NCI-H1436 treated with DMSO at 0.1 percent for 48 hours (cell line): ENCODE data around the gene SP2.

Source experiments
- DNase-seq: peaks from one replicate; lab custom pipeline; 2025; lab: John Stamatoyannopoulos, UW

SP2 gene

DNA sequence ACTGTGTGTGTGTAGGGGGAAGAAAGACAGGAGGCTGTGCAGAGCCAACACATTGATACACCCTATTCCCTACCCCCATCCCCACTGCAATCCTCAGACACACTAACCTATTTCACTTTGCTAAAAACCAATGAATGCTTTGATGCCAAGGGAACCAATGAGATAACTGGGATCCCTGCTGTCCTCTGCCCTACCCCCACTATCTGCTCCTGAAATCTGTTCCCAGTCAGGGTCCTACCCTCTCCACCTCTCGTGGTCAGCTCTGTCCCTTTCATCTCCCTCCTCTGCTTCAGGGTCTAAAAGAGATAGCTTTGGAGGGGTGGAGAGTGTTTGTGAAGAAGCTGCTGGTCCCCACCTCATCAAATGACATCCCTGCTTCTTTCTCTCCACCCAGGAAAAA, 26.0 kb upstream of the SP2 start:
- no peak for DNase-seq

DNA sequence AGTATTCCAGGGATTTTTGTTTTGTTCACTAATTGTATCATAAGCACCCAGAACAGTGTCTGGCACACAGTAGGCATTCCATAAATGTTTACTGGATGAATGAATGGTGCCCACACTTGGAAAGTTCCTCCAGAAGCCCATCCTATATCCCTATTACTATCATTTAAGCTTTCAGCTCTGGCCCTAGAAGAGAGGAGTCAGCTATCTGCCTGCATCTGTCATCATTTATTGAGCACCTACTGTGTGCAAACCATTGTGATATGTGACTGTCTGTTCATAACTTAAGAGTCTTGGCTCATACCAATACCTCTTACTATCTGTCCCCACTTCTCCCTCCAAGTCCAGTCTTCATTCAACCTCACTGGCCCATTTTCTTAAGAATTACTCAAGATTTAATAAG, 25.0 kb upstream of the SP2 start:
- no peak for DNase-seq

DNA sequence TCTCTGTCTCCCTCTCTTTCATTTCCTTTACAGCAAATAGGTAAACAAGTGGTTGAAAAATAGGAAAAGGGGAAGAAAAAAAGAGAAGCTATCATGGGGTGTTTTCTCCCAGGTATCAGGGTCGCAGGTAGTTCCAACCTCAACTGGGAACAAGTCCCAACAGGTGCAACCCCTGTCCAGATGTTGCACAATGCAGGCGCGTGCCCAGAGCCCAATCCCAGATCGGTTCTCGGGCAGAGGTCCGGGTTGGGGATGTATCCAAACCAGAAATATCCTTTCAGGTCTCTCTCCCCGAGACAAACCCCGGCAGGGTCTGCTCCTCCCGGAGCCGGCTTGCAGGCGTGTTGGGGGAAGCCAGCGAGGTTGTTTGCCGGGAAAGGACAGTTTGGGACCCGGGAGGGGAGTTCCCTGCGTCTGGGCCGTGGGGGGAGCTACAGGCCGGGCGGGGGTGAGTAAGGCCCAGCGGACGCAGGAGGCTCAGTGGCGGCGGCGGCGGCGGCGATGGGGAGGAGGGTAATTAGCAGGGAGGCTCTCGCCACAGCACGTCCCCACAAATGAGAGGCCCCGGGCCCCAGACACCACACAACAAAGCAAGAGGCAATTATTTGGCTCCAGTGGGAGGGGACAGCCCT, 23.9 kb upstream of the SP2 start:
- DNase-seq = no peak

DNA sequence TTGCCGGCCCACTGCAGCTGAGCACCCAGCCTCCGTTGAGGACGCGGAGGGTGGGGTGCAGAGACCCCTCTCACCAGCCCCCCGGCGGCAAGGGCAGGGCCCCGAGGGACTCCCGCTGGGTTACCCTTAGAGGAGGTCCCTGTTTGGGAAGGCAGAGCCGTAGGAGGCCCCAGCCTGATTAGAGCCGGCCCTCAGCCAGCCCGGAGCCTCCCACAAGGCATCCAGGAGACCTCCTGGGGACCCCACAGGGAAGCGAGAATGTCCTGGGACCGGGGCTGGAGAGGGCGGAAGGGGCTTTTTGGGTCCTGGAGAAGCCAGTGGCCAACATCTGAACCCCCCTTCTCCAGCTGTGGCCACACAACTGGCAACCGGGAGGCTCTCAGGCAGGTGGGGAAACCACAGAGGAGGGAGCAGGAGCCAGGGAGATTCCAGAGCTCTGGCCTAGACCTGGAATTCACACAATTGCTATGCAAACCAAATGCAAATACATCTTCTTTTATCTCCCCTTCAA, 23.3 kb upstream of the SP2 start:
- no peak for DNase-seq

DNA sequence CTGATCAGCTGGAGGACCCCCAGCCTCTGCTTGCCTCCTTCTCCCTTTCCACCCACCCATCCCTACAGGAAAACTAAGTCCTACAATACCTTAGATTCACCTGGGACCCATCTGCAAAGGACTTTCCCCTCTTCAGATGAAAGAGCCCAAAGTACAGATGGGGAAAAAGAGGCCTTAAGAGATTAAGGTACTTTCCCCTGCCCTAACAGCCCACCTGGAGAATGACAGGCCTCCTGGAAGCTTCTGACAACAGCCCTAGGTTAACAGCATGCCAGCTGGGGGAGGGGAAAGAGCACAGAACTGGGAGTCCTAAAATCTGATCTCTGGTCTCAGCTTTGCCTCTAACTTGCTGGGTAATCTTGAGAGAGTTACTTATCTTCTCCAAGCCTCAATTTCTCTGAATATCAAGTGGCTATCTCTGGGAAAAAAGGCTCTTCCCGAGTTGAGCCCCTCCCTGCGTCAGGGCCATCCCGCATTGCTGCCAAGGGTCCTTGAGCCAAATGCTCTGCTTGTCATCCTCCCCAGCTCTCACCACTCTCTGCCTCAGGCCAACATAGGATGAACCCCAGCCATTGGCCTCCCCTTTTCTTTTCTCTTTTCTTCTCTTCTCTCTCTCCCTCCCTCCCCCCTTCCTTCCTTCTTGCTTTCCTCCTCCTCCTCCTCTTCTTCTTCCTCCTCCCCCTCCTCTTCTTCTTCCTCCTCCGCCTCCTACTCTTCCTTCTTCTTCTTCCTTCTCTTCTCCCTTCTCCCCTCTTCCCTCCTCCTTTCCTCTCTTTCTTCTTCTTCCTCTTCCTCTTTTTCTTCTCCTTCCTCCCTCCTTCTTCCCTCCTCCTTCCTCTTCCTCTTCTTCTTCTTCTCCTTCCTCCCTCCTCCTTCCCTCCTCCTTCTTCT, 22.6 kb upstream of the SP2 start:
- no peak for DNase-seq

DNA sequence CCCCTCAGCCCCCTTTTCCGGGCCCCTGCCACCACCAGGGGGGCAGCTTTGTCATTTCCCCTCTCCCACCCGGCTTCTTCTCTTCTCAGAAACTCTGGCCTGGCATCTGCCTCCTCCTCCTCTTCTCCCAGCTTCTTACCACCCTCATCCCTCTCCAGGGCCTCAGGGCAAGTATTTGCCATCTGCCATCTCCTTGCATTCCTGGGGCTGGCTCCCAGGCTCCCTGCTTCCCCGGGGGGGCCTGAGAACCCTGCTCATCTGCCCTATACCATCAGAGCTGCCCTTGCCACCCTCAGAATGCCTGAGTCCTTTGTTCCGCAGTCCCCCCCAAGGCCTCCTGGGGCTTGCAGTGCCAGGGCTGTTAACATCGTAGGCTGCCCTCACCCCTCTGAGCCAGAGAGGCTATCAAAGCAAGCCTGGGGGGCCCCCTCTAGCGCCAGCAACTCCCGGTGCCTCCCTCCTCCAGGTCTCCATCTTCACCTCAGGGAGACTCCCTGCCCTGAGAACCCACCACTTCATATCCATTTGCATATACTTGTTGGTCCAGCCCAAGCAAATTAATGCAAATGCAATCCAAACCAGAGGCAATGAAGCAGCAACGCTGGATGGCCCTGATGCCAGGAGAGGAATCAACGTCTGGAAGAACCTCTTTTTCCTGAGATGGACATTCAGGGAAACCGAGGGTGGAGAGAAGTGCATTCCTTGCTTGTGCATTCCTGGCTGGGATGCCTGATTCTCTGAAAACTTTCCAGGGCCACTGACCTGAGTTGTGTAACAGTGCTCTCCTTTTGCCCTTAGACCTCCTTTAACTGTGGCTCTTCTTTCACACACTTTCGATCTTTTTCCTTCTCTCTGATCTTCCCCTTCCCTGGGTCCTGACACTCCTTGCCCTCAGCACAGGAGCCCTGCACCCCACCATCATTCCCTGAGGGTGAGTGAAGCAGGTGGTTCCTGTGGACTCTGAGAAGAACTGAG, 20.7 kb upstream of the SP2 start:
- DNase-seq = no peak

DNA sequence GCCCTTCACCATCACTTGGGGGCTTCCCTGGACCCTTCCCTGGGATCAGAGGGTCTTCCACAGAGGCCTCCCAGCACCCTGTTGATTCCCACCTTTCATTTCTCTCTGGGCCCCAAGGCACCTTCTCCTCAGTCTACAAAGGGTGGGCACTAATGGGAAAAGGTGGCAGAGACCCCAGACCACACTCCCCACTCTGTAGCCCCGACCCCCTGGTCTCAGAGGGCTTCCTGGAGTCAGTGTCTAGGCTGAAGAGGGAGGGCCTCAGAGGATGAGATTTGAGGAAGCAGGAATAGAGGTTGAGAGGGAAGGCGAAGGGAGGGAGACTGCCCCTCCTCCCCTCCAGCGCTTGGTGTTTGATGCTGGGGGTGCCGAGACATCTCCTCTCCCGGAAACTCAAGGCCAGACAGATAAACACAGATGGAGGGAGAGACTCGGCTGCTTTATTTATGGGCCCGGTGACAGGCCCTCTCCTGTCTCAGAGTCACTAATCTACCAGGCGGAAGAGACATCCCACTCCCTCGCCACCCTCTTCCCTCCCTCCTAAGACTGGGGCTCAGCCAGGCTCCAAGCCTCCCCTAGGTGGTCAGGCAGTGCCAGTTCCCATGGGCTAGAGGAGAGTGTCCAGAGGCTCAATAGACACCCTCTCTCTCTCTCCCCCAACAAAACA, 18.5 kb upstream of the SP2 start:
- no peak for DNase-seq

DNA sequence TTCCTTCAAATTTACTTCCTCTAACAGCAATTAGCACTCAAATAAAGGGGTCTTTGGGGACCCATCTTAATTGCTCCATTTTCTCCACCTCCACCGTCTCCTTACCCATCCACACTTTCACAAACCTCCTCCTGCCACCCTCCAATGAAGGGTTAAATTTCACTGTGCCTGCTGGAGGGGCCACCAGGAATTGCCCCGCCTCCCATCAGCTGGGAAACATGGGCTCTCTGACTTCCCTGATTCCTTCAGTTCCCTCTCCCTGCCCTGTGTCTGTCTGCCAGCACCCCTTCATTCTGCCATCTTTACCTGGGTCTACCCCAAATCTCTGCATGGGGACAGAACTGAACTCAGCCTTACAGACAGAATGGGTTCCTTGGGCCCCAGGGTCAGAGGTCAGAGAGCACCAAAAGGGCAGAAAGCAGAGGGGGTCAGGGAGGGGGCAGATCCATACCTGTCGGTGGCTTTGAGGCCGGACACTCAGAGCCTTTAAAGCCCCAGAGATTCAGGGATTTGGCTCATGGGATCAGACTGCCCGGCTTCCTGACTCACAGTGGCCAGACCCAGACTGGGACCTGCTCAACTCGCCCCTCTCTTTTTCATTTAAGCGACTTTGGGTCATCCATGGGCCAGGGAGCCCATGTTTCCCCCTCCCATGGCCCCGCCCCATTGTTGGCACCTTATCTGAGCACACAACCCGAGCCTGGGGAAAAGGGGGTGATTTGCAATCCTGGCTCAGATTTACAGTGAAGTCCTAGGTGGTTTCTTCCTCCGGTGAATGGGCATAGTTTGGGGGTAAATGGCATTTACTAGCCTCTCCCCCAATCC, 17.6 kb upstream of the SP2 start:
- DNase-seq = no peak

DNA sequence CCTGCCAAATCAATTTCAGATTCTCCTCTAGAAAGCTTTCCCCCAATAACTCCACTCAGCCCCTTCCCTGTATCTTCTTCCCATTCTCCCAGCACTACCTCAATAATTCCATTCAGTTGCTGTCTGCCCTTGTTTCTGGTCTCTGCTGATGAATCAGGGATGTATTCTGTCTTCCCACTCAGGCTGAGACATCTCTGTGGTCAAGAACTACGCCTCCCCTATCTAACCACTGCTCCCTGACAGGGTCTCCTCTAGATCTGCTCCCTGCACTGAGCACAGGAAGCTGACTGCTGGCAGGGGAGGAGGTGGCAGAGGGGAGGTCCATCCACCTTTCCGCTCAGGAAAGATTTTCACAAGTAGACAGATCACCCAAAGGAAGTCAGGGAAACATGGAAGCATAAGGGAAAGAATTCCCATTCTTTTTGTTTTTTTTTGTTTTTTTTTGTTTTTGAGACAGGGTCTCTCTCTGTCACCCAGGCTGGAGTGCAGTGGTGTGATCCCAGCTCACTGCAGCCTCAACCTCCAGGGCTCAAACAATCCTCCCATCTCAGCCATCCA, 16.9 kb upstream of the SP2 start:
- no peak for DNase-seq

DNA sequence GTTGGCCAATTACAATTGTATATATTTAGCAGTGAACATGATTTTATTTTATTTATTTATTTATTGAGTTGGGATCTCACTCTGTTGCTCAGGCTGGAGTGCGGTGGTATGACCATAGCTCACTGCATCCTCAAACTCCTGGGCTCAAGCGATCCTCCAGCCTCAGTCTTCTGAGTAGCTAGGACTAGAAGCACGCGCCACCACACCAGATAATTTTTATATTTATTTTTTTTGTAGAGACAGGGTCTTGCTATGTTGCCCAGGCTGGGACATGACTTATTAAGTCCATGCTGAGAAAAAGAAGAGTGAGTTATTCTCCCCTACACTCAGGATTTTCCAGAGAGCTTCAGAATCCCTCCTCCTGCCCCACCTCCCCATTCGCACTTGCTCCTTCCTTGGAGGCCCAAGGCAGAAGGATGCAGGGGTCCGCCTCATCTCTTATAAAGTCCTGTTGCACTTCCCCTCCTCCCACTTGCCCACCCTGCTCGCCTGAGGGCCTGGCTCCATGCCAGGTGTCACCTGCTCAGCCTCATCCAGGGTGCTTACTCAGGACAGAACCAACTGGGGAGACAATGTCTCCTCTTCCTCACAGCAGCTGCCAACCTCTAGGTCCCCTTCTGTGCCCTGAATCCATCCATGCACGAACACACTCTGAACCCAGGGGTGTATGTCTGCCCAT, 16.1 kb upstream of the SP2 start:
- DNase-seq = no peak

DNA sequence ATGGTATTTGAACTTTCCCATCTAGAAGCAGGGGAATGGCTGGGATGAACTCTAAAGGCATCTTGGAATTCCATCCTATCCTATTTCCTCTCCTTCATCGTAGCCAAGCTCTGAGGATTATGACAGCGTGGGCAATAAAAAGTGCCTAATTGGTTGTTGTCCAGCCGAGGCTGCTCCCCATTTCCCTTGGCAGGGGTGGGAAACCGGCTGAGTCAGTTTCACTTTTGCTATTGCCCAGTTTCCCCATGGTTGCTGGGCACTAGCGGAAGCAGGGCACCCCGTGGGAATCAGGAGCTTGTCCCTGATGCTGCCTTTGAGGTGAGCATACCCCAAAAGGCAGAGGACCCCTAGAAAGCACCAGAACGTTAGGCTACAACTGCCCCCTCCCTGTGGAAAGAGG, 13.8 kb upstream of the SP2 start:
- no peak for DNase-seq

DNA sequence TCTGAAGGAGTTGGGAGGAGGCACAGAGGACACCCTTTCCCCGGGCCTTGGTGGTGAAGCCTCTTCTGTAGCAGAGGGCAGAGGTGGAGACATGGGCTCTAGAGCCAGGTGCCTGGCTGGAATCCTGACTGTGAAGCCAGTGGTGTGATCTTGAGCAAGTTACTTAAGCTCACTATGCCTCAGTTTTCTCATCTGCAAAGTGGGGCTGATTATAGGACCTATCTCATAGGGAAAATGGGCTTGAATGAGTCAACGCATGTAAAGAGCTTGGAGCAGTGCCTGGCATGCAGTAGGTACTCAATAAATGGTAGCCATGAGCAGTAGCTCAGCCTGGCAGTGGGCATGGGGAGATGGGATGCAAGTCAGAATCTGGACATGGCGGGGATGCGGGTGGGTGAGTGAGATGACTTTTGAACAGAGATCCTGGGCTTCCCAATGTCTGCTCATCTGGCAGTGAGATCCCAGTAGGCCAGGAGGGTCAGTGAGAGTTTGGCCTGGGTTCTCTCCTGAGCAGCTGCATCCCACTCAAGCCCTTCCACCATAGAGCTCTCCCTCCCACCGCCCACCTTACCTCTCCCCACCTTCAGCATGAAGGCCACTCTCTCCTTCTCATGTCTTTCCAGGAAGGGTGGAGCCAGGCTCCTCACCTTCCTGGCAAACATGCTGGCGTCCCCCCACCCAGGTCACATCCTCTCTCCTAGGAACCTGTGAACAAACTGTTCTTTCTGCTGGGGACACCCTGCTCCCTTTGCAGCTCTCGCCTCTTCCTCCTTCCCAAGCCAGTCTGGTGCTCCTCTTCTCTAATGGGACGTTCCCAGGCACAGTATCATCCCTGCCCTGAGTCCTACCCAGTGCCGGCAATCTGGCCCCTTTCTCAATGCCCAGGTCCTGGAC, 13.1 kb upstream of the SP2 start:
- no peak for DNase-seq

DNA sequence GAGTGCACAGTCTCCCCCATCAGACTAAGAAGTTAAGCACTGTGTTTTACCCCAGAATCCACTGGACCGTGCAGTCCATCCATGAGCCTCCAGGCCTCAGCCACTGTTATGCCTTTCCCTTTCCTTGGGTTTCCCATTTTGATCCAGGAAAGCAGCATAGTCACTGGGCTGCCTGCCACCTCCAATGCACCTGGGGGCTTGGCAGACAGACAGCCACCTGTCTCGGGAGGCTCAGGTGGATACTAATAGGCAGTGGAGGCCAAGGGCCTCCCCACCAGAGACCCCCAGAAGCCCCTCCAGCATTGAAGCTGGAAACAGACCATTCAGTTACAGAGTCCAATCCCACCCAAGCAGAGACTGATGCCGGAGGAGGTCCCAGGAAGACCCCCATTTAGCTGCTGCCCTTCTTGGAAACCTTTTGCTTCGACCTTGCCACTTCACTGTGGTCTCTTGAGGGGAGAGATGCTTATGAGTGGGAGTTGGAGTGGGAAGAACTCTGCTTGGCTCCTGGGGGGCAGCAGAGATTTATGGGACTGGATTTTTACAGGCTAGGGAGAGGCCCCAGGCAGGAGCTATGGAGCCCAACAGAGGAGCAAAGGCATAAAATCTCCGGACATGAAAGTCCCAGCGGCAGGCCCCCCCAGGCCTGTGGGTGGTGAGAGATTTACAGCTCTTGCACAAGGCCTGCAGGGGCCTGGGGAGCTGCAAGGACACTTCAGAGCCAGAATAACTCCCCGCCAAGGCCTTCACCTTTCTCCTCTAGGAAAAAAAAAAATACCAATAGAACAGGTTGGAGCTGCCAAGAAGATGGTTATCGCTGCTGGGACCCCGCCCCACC, 12.2 kb upstream of the SP2 start:
- no peak for DNase-seq

DNA sequence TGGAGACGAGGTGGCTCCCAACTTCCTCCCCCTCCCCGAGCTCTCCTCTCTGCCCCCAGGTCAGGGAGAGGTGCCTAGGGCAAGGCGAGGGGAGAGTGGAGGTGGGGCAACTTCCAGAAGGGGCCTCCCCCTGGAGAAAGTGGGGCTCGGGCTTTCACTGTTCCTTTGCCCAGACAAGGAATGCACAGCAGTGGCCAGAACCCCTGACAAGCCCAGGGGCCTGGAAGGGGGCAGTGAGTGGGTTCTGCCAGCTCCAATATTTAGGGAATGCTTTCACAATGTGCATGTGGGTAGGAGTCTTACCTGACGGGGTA, 11.7 kb upstream of the SP2 start:
- no peak for DNase-seq

DNA sequence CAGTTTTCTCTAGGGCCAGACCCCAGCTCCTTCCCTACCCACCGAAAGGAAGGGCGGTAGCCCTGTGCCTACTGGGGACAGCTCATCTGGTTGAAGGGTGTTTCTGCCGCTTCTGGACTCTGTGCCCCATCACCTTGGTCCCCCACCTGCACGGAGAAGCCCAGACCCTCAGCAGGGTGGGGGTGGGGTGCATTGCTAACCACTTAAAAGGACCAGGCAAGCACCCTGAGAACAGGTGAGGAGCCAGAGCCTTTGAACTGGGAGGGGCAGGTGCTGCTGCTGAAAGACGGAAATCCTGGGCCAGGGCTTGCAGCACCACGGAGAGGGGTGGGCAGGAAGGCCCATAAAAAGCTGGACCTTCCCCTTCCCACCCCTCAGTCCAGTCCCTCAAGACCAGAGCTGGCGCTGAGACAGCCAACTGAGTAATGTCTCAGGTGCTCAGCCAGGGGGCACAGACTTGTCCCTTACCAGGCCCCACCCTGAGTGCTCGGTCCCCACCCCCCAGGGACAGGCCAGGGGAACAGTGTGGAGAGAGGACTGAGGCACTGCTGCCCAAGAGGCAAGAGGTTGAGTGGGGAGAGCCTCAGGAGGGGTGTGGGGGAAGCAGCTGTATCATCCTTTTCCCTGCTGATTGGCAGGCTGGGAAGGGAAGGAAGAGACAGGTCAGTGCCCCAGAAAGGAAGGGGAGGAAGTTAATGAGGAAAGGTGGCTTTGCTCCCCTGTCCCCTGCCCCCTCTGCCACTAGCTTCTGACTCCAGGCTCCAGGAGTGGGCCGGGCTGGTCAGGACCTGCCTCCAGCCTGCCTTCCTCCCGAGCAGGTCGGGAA, 10.9 kb upstream of the SP2 start:
- DNase-seq = no peak

DNA sequence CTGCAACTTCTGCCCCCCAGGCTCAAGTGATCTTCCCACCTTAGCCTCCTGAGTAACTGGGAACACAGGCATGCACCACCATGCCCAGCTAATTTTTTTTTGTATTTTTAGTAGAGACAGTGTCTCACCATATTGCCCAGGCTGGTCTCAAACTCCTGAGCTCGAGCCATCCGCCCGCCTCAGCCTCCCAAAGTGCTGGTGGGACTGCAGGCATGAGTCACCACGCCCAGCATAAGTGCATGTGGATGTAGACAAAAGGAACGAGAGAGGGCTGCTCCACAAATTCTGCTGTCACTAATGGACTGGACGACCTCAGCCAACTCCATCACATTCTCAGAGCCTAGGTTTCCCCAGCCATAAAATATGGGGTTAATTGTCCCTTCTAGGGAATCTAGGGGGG, 7.7 kb upstream of the SP2 start:
- DNase-seq = no peak
